HEK293 (cell line): ENCODE measurements around the gene PROSER3.
A peak's percentile ranks its signal among the peaks of the same experiment; 100 is the strongest.

Experiments
- ATF2 ChIP-seq: fragments of 450-650 bp; formaldehyde crosslinking; IDR thresholded peaks from 2 replicates; pipeline ENCODE4 v1.5.1; 2016; ENCODE audit warnings: missing biosample characterization, missing genetic modification characterization, low read depth
- ELK4 ChIP-seq: IDR thresholded peaks from 2 replicates; pipeline ENCODE4 v1.6.1; 2011; ENCODE audit warnings: mild to moderate bottlenecking, low read depth, low read length, borderline replicate concordance
- HOXD13 ChIP-seq: sonication (generic); formaldehyde crosslinking; IDR thresholded peaks from 2 replicates; pipeline ENCODE4 v1.8.0; 2022; ENCODE audit warnings: missing genetic modification reagents, borderline replicate concordance
- KLF9 ChIP-seq: fragments of 450-650 bp; formaldehyde crosslinking; IDR thresholded peaks from 2 replicates; pipeline ENCODE4 v1.5.1; 2016; ENCODE audit warnings: missing biosample characterization, missing genetic modification characterization, low read depth
- MEIS1 ChIP-seq: sonication (generic); formaldehyde crosslinking; IDR thresholded peaks from 2 replicates; pipeline ENCODE4 v1.8.1; 2022; ENCODE audit warnings: missing genetic modification reagents, mild to moderate bottlenecking, borderline replicate concordance
- PRDM10 ChIP-seq: fragments of 450-650 bp; formaldehyde crosslinking; IDR thresholded peaks from 2 replicates; pipeline ENCODE4 v1.5.1; 2016; ENCODE audit warnings: missing biosample characterization, missing genetic modification characterization
- TCF7L2 ChIP-seq: IDR thresholded peaks from 2 replicates; pipeline ENCODE4 v1.6.1; 2011; ENCODE audit warnings: low read depth, mild to moderate bottlenecking, inconsistent platforms, low read length, moderate library complexity, borderline replicate concordance
- YY1 ChIP-seq: fragments of 450-650 bp; formaldehyde crosslinking; IDR thresholded peaks from 2 replicates; pipeline ENCODE4 v1.5.1; 2018; ENCODE audit warnings: missing biosample characterization, missing genetic modification characterization
- YY2 ChIP-seq: fragments of 450-650 bp; formaldehyde crosslinking; IDR thresholded peaks from 2 replicates; pipeline ENCODE4 v1.5.1; 2016; ENCODE audit warnings: missing biosample characterization, missing genetic modification characterization
- ZBTB26 ChIP-seq: fragments of 450-650 bp; formaldehyde crosslinking; optimal IDR thresholded peaks from 2 replicates; pipeline ENCODE3; 2016; ENCODE audit warnings: missing biosample characterization, mild to moderate bottlenecking, missing genetic modification characterization
- ZBTB7A ChIP-seq: fragments of 450-650 bp; formaldehyde crosslinking; IDR thresholded peaks from 2 replicates; pipeline ENCODE4 v1.5.1; 2016; ENCODE audit warnings: low read depth, missing biosample characterization, missing genetic modification characterization
- ZFP41 ChIP-seq: fragments of 450-650 bp; formaldehyde crosslinking; IDR thresholded peaks from 2 replicates; pipeline ENCODE4 v1.5.1; 2016; ENCODE audit warnings: missing biosample characterization, missing genetic modification characterization, borderline replicate concordance
- ZNF133 ChIP-seq: fragments of 450-650 bp; formaldehyde crosslinking; IDR thresholded peaks from 2 replicates; pipeline ENCODE4 v1.5.1; 2016; ENCODE audit warnings: missing biosample characterization, missing genetic modification characterization
- ZNF138 ChIP-seq: fragments of 450-650 bp; formaldehyde crosslinking; IDR thresholded peaks from 2 replicates; pipeline ENCODE4 v1.5.1; 2016; ENCODE audit warnings: missing biosample characterization, missing genetic modification characterization, borderline replicate concordance
- ZNF23 ChIP-seq: fragments of 450-650 bp; formaldehyde crosslinking; IDR thresholded peaks from 2 replicates; pipeline ENCODE4 v1.5.1; 2016; ENCODE audit warnings: missing biosample characterization, missing genetic modification characterization, borderline replicate concordance
- ZNF266 ChIP-seq: fragments of 450-650 bp; formaldehyde crosslinking; IDR thresholded peaks from 2 replicates; pipeline ENCODE4 v1.5.1; 2016; ENCODE audit warnings: missing biosample characterization, missing genetic modification characterization, low read depth
- ZNF274 ChIP-seq, 2 experiments: fragments of 200-500 bp in 1 of 2; fragments of 450-650 bp in 1 of 2; sonication (Bioruptor generic) in 1 of 2; formaldehyde crosslinking in 1 of 2; IDR thresholded peaks; 2 replicates each; pipeline versions ENCODE4 v1.5.1 to v1.6.1; 2014 to 2016; ENCODE audit warnings: borderline replicate concordance in 1 of 2, inconsistent platforms in 1 of 2, low read length in 1 of 2, missing biosample characterization in 1 of 2, missing genetic modification characterization in 1 of 2
- ZNF366 ChIP-seq: fragments of 450-650 bp; formaldehyde crosslinking; conservative IDR thresholded peaks from 2 replicates; pipeline ENCODE4 v1.5.1; 2016; ENCODE audit warnings: missing biosample characterization, missing genetic modification characterization
- ZNF433 ChIP-seq: fragments of 450-650 bp; formaldehyde crosslinking; IDR thresholded peaks from 2 replicates; pipeline ENCODE4 v1.5.1; 2016; ENCODE audit warnings: missing biosample characterization, missing genetic modification characterization, low read depth
- ZNF48 ChIP-seq: fragments of 450-650 bp; formaldehyde crosslinking; IDR thresholded peaks from 2 replicates; pipeline ENCODE4 v1.5.1; 2016; ENCODE audit warnings: missing biosample characterization, missing genetic modification characterization
- ZNF488 ChIP-seq: fragments of 450-650 bp; formaldehyde crosslinking; IDR thresholded peaks from 2 replicates; pipeline ENCODE4 v1.5.1; 2016; ENCODE audit warnings: missing biosample characterization, missing genetic modification characterization
- ZNF510 ChIP-seq: fragments of 450-650 bp; formaldehyde crosslinking; IDR thresholded peaks from 2 replicates; pipeline ENCODE4 v1.5.1; 2018; ENCODE audit warnings: mild to moderate bottlenecking, missing genetic modification characterization, missing biosample characterization; ENCODE audit not compliant: insufficient replicate concordance
- ZNF521 ChIP-seq: fragments of 450-650 bp; formaldehyde crosslinking; IDR thresholded peaks from 2 replicates; pipeline ENCODE4 v1.5.1; 2017; ENCODE audit warnings: missing biosample characterization, mild to moderate bottlenecking, missing genetic modification characterization
- ZNF530 ChIP-seq: fragments of 450-650 bp; formaldehyde crosslinking; IDR thresholded peaks from 2 replicates; pipeline ENCODE4 v1.5.1; 2016; ENCODE audit warnings: low read depth, missing biosample characterization, missing genetic modification characterization
- ZNF560 ChIP-seq: fragments of 450-650 bp; formaldehyde crosslinking; IDR thresholded peaks from 2 replicates; pipeline ENCODE4 v1.5.1; 2017; ENCODE audit warnings: missing biosample characterization, missing genetic modification characterization, borderline replicate concordance
- ZNF621 ChIP-seq: fragments of 450-650 bp; formaldehyde crosslinking; IDR thresholded peaks from 2 replicates; pipeline ENCODE4 v1.5.1; 2017; ENCODE audit warnings: missing biosample characterization, missing genetic modification characterization
- ZNF629 ChIP-seq: fragments of 450-650 bp; formaldehyde crosslinking; IDR thresholded peaks from 2 replicates; pipeline ENCODE4 v1.5.1; 2017; ENCODE audit warnings: missing biosample characterization, missing genetic modification characterization
- ZNF654 ChIP-seq: fragments of 450-650 bp; formaldehyde crosslinking; IDR thresholded peaks from 2 replicates; pipeline ENCODE4 v1.5.1; 2016; ENCODE audit warnings: low read depth, missing biosample characterization, missing genetic modification characterization
- ZNF830 ChIP-seq: fragments of 450-650 bp; IDR thresholded peaks from 2 replicates; pipeline ENCODE4 v1.5.0; 2018; ENCODE audit warnings: missing biosample characterization, missing genetic modification characterization, low read depth, mild to moderate bottlenecking, moderate library complexity
- ZSCAN16 ChIP-seq: fragments of 450-650 bp; formaldehyde crosslinking; IDR thresholded peaks from 2 replicates; pipeline ENCODE4 v1.5.1; 2016; ENCODE audit warnings: missing biosample characterization, missing genetic modification characterization

Gene PROSER3

GRCh38 chr19:35716801-35717664 is 40.9 kb upstream of the PROSER3 start (continued):
- TF ChIP-seq YY1 (tag by site-specific recombination): peak; percentile 86
- no peak for TF ChIP-seq ZNF266 (tag by site-specific recombination)
- TF ChIP-seq ZNF621: no peak
- TF ChIP-seq ZNF274 (IDR thresholded peaks at IDR 0.05; ENCODE audit: low read length): no peak
- TF ChIP-seq ZNF274 (tag by site-specific recombination; IDR thresholded peaks at IDR 0.05; ENCODE audit: borderline replicate concordance): no peak
- TF ChIP-seq ZNF510: no peak
- TF ChIP-seq ELK4: no peak; the same call in 1 of the 2 replicates
- TF ChIP-seq ZNF48 (tag by site-specific recombination): no peak
- peak; percentile 99 for TF ChIP-seq ZBTB26 (tag by site-specific recombination)
- TF ChIP-seq ZNF23 (tag by site-specific recombination): no peak
- peak; percentile 96 for TF ChIP-seq PRDM10 (tag by site-specific recombination)
- no peak for TF ChIP-seq MEIS1 (CRISPR knock-in tag)
- 0 out of 2 replicates have a peak, but pooled peaks have one; percentile 55 for TF ChIP-seq ZNF133 (tag by site-specific recombination)
- no peak for TF ChIP-seq ZNF530
- peak; percentile 60 for TF ChIP-seq ZNF366
- TF ChIP-seq ZNF433 (tag by site-specific recombination): no peak
- no peak for TF ChIP-seq ZNF560 (tag by site-specific recombination)
- no peak for TF ChIP-seq HOXD13 (CRISPR knock-in tag)
- peak; percentile 53; the same call in 1 of the 2 replicates for TF ChIP-seq YY2 (tag by site-specific recombination)
- peak; percentile 100 for TF ChIP-seq ZBTB7A (tag by site-specific recombination)
- 0 out of 2 replicates have a peak, but pooled peaks have one; percentile 20 for TF ChIP-seq ZFP41
- peak; percentile 80 for TF ChIP-seq ZNF629 (tag by site-specific recombination)
- peak; percentile 40; the same call in 1 of the 2 replicates for TF ChIP-seq ZNF488 (tag by site-specific recombination)
- no peak; the same call in 1 of the 2 replicates for TF ChIP-seq ZSCAN16 (tag by site-specific recombination)
- no peak for TF ChIP-seq TCF7L2
- TF ChIP-seq ZNF654 (tag by site-specific recombination): peak; percentile 93
- TF ChIP-seq ZNF521 (tag by site-specific recombination): no peak
- no peak for TF ChIP-seq ATF2
- no peak for TF ChIP-seq ZNF138 (tag by site-specific recombination)
- no peak for TF ChIP-seq ZNF830 (tag by site-specific recombination)
- TF ChIP-seq KLF9 (tag by site-specific recombination): peak; percentile 99
